Skeletal muscle tissue (tissue), 4 donors: ENCODE measurements around the gene C12orf42. TPM values are rescaled to one million over a fixed set of nuclear protein-coding genes. Genes with fewer than 3 reads are reported as not detected.

ENCODE experiments used
- H3K27ac ChIP-seq: one replicate; pipeline ENCODE4 v1.7.0; 2013; ENCODE audit warnings: mild to moderate bottlenecking, low read depth, low read length, inconsistent platforms
- H3K27me3 ChIP-seq, 3 donors: one replicate each; pipeline ENCODE4 v1.7.0; 2013; ENCODE audit warnings: low read length in 3 of 3; ENCODE audit not compliant: control insufficient read depth in 3 of 3, insufficient read depth in 3 of 3
- H3K36me3 ChIP-seq, 3 donors: one replicate each; pipeline ENCODE4 v1.7.0; 2013; ENCODE audit warnings: low read length in 3 of 3; ENCODE audit not compliant: control insufficient read depth in 3 of 3, insufficient read depth in 3 of 3
- H3K4me1 ChIP-seq, 3 donors: one replicate each; pipeline ENCODE4 v1.7.0; 2013; ENCODE audit warnings: low read length in 3 of 3, mild to moderate bottlenecking in 3 of 3; ENCODE audit not compliant: control insufficient read depth in 3 of 3, insufficient read depth in 3 of 3
- H3K4me3 ChIP-seq, 3 donors: one replicate each; pipeline ENCODE4 v1.7.0; 2013; ENCODE audit warnings: low read length in 3 of 3
- H3K9ac ChIP-seq, 3 donors: one replicate each; pipeline ENCODE4 v1.7.0; 2013; ENCODE audit warnings: low read length in 3 of 3, mild to moderate bottlenecking in 3 of 3, moderate library complexity in 2 of 3, low read depth in 1 of 3
- H3K9me3 ChIP-seq, 3 donors: one replicate each; pipeline ENCODE4 v1.7.0; 2013; ENCODE audit warnings: low read length in 3 of 3; ENCODE audit not compliant: control insufficient read depth in 3 of 3
- total RNA-seq: library from RNA; depleted of rRNA; stranded (reverse); fragments of >200 nt; gene quantifications from one replicate; pipeline ENCODE4 v1.2.3, GENCODE V29; 2014
- donor health status: Osteomylitis.

C12orf42 gene
- 1.0 TPM for total RNA-seq

GRCh38 chr12:103495469-103496456, at the start of gene C12orf42:
Gene C12orf42, minus strand, starts transcription at chr12:103495968. Its CDS starts 17,542 bp downstream, at chr12:103478426.
- Histone ChIP-seq H3K27me3 (peaks cover 13 to 27% (median 19%) of the 10 kb centered on the region in 3 donors), H3K9me3 (peaks cover 0 to 2% (median 0%) of the 10 kb centered on the region in 3 donors), H3K9ac (peak within 1 kb of the TSS in 1 of 3 donors; percentile 14), H3K4me3 (peak within 1 kb of the TSS in 2 of 3 donors; percentile 28 to 35), H3K27ac (no peak within 1 kb of the TSS), H3K4me1 (peaks cover 0 to 5% (median 4%) of the 10 kb centered on the region in 3 donors), H3K36me3 (no peaks in the 10 kb centered on the region)

GRCh38 chr12:103542078-103542477, 46.3 kb upstream of the C12orf42 start:
- Histone ChIP-seq H3K27me3 (no peaks in the 10 kb centered on the region), H3K27ac (no peak overlapping the region), H3K9ac (no peak overlapping the region), H3K9me3 (no peaks in the 10 kb centered on the region), H3K36me3 (no peaks in the 10 kb centered on the region), H3K4me3 (no peak overlapping the region), H3K4me1 (no peaks in the 10 kb centered on the region)

GRCh38 chr12:103540319-103540718, 44.6 kb upstream of the C12orf42 start:
- H3K27ac ChIP-seq = no peak overlapping the region
- H3K27me3 ChIP-seq = no peaks in the 10 kb centered on the region
- no peaks in the 10 kb centered on the region for H3K36me3 ChIP-seq
- no peak overlapping the region for H3K9ac ChIP-seq
- no peaks in the 10 kb centered on the region for H3K9me3 ChIP-seq
- no peak overlapping the region for H3K4me3 ChIP-seq
- no peaks in the 10 kb centered on the region for H3K4me1 ChIP-seq

- H3K4me3 ChIP-seq = no peak overlapping the region
- no peaks in the 10 kb centered on the region for H3K4me1 ChIP-seq
- H3K27me3 ChIP-seq = peaks cover 0 to 3% (median 0%) of the 10 kb centered on the region in 3 donors
- no peak overlapping the region for H3K27ac ChIP-seq
- no peaks in the 10 kb centered on the region for H3K36me3 ChIP-seq
- no peaks in the 10 kb centered on the region for H3K9me3 ChIP-seq
- no peak overlapping the region for H3K9ac ChIP-seq
Measured at GRCh38 chr12:103538397-103538796, 42.6 kb upstream of the C12orf42 start.

- Histone ChIP-seq H3K4me1 (no peaks in the 10 kb centered on the region), H3K27me3 (peaks cover 4 to 20% (median 7%) of the 10 kb centered on the region in 3 donors), H3K27ac (no peak overlapping the region), H3K9ac (no peak overlapping the region), H3K36me3 (no peaks in the 10 kb centered on the region), H3K4me3 (no peak overlapping the region), H3K9me3 (no peaks in the 10 kb centered on the region)
Measured at GRCh38 chr12:103530307-103531066, 34.7 kb upstream of the C12orf42 start.

- H3K27me3 ChIP-seq = peaks cover 4 to 20% (median 7%) of the 10 kb centered on the region in 3 donors
- no peaks in the 10 kb centered on the region for H3K36me3 ChIP-seq
- no peaks in the 10 kb centered on the region for H3K4me1 ChIP-seq
- no peak overlapping the region for H3K27ac ChIP-seq
- no peaks in the 10 kb centered on the region for H3K9me3 ChIP-seq
- no peak overlapping the region for H3K9ac ChIP-seq
- no peak overlapping the region for H3K4me3 ChIP-seq
Measured at GRCh38 chr12:103529306-103529705, 33.5 kb upstream of the C12orf42 start.

GRCh38 chr12:103524238-103524875, 28.6 kb upstream of the C12orf42 start:
- Histone ChIP-seq H3K27me3 (peaks cover 0 to 6% (median 0%) of the 10 kb centered on the region in 3 donors), H3K4me3 (no peak overlapping the region), H3K36me3 (no peaks in the 10 kb centered on the region), H3K9ac (no peak overlapping the region), H3K27ac (no peak overlapping the region), H3K4me1 (no peaks in the 10 kb centered on the region), H3K9me3 (no peaks in the 10 kb centered on the region)

- Histone ChIP-seq H3K36me3 (no peaks in the 10 kb centered on the region), H3K27me3 (peaks cover 0 to under 1% (median 0%) of the 10 kb centered on the region in 3 donors), H3K9me3 (no peaks in the 10 kb centered on the region), H3K4me1 (no peaks in the 10 kb centered on the region), H3K27ac (no peak overlapping the region), H3K9ac (no peak overlapping the region), H3K4me3 (no peak overlapping the region)
Measured at GRCh38 chr12:103523771-103524170, 28.0 kb upstream of the C12orf42 start.

GRCh38 chr12:103520686-103521215, 25.0 kb upstream of the C12orf42 start:
- no peaks in the 10 kb centered on the region for H3K4me1 ChIP-seq
- H3K27me3 ChIP-seq = no peaks in the 10 kb centered on the region
- no peaks in the 10 kb centered on the region for H3K9me3 ChIP-seq
- no peak overlapping the region for H3K4me3 ChIP-seq
- no peak overlapping the region for H3K9ac ChIP-seq
- no peak overlapping the region for H3K27ac ChIP-seq
- H3K36me3 ChIP-seq = no peaks in the 10 kb centered on the region
